OCI-M1 (cell line): ENCODE measurements around the gene PLA2G4B.

Experiments used
- DNase-seq: peaks from one replicate; lab custom pipeline; 2025; lab: John Stamatoyannopoulos, UW

Gene PLA2G4B

DNA sequence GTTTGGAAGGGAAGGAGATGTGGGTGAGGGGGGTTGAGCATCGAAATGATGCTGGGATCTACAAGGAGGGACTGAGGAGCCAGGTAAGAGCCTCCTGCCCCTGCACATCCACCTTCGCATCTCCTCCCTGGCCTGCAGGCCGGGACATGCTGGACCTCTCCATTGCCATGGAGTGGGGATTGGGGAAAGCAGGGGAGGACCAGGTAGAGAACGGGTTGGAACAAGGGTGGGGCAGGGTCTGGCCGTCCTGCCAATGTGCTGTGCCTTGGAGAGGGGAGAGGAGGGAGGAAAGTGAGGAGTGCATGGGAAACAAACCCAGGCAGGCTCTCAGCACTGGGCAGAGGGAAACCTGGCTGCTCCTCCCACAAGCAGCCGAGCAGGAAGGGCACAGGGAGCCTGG, 10.6 kb downstream of the PLA2G4B start:
- DNase-seq = no peak

DNA sequence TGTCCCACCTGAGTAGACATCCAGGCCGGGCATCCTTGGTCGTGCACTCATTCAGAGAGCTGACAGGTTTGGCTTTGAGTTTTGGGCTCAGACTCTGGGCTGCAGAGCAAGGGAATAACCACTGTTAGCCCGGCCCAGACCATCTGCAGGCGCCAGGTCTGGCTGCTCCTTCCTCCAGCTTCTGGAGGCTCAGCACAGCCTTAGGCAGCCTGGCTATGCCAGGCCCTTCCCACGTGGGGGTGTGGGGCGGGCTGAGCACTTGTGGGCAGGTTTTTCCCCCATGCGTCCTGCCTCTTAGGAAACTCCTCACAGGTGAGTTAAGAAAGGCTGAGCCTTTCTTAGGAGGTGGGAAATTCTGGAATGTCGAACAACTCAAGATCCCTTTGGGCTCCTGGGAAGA, 11.2 kb downstream of the PLA2G4B start:
- no peak for DNase-seq

DNA sequence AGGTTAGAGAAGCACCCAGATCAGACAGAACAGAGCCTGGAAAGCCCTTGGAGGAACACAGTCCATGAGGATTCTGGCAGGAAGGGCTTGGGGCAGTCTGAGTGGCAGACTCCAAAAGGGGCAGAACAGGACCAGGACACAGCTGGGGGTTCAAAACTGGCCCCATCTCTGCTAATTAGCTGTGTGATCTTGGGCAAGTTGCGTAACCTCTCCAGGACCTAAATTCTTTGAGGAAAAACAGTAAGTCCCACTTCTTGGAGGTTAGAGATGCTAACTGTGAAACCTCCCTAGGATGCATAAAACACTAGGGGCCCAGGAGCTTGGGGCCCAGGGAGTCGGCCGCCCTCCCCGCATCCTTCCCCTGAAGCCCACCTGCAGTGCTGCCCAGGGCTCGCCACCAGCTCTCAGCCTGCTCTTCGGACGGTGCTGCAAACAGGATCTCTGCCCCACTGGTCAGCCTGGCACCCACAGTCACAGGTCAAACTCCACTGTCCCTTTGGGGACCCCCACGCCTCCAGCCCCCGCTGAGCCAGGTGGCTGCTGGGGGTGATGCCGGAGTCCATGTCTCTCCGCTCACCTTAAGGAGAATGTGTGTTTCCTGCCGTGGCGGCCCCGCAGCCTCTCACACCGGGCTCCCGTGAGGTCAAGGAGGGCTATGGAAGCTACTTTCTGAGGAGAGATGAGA, 12.0 kb downstream of the PLA2G4B start:
- DNase-seq = no peak

DNA sequence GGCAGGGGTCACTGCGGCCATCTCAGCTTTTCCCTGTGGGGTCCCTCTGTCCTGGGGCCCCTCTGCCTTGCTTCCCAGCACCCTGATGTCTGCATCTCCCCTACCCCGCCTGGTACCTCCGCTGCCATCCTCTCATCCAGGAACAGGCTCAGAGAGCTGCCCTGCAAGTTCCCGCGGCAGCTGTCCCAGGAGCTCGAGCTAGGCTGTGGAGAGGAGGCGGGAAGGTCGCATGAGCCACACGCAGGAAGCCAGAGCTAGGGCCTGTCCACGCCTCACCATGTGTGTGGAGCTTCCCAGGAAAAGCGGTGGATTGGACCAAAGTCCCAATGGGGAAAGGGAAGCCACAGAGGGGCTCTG, 12.5 kb downstream of the PLA2G4B start:
- DNase-seq = no peak

DNA sequence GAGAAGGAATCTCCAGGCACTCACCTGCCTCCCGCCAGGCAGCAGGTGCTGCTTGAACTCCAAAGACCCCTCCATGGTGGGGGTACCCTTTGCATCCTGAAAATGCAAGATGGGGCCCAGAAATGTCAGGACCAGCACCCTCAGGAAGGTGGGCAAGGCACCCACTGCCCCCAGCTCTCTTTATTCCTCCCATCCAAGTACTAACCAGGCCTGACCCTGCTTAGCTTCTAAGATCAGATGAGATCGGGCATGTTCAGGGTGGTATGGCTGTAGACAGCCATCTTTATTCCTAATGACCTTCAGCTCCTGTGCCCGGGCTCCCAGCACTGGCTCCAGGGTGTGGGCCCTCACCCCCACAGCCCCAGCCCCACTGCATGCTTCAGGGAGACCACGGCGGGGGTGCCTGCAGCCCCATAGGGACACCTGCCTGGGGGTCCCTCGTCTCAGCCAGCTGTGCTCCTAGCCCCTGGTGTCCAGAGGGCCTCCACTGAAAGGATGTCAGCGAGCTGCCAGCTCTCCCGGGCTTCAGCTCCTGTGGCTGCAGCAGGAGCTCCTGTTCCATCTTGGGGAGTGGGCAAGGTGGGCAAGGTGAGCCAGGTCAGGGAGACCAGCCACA, 13.2 kb downstream of the PLA2G4B start:
- no peak for DNase-seq

DNA sequence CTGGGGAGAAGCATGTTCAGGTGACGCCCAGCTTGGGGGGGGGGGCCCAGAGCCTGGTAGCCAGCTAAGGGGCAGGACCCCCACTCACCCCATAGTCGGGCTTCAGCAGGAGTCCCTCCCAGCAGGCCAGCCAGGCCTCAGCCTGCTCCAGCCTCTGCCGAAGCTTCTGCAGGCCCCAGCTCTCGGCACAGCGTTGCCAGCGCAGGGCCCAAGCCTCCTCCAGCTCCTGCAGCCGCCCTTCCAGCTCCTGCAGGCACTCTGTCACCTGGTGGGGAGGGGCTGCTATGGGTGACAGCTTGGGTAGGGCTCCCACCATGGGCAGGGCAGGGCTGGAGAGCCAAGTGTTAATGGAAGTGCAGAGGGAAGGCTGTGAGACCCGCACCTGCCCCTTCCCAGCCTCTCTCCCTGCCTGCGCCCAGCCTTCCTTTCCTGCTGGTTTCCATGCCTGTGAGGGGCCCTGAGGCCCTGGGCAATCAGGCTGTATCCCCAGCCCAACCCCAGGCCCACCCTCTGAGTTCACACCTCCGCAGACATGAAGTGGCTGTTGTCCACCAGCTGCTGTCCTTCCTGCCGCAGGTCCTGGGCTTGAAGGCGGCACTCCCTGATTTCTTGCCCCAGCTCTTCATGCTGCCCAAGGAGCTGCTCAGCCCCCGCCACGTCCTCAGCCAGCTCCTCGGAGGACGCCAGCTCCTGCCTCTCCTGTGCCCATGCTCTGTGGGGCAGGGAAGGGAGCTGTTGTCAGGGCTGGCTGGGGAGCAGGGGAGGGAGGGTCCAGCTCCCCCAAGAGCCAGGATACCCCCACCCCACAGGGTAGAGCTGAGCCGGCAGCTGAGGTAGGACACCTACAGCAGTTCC, 14.3 kb downstream of the PLA2G4B start:
- no peak for DNase-seq

- DNase-seq = no peak
These were observed 15.2 kb downstream of the PLA2G4B start for GRCh38 chr15:41853831-41854230.

DNA sequence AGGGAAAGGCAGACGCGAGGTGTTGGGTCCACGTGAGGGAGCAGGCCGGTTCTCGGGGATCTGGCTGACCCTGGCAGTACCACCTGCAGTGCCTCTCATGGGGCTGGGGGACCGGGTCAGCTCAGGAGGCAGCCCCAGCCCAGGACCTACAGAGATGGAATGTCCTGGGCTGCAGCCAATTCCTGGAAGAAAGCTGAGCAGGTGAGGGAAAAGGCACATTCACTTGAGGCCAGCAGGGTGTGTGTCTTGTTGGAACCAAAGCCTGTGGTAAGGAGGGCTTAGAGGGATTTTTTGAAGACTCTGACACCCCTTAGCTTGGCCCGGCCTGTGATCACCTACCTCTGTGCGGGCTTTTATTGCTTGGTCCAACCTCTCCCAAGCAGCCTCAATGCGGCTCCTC, 15.8 kb downstream of the PLA2G4B start:
- no peak for DNase-seq

DNA sequence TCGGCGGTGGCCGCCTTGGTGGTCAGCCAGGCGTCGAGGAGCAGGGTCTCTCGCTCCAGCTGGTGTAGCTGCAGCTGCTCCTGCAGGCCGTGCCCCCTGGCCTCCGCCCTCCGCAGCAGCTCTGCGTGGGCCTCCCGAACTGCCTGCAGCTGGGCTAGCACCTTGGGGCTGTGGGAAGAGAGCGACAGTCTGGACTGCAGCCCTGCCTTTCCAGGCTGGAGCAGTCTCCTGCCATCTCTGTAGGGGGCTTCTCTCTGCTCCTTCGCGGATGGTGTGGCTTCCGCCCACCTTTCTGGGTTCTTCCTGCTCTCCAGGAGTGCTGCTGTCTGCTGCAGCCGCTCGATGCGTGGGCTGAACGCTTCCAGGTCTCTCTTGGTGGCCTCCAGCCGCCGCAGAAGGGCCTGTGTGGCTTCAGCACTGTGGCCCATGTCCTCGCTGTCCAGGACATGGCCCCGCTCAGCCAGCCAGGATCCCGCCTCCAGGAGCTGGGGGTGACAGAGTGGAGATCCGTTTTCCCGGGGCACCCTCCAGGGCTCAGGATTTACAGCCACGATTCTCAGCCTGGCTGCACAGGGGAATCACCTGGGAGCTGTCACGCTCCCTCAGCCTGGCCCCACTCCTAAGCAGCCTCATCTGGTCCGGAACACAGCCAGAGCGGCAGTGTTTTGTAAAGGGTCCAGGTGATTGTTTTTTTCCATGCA, 16.8 kb downstream of the PLA2G4B start:
- DNase-seq = no peak

DNA sequence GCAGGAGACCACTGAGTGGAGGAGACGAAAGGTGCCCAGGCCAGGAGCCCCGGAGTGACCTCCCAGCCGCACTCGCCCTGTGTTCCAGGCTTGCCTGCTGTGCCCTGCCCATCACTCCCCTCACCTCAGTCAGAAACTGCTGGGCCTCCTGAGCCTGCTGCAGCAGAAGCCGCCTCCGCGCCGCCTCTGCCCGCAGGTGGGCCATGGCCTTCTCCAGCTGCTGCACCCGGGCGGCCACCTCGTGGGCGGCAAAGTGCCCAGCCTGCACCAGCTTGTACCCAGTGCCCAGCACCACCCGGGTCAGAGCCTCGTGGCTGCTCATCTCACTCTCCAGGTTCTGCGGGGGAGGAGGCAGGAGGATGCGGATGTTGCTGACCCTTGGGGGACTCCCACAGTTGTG, 17.6 kb downstream of the PLA2G4B start:
- DNase-seq = no peak

DNA sequence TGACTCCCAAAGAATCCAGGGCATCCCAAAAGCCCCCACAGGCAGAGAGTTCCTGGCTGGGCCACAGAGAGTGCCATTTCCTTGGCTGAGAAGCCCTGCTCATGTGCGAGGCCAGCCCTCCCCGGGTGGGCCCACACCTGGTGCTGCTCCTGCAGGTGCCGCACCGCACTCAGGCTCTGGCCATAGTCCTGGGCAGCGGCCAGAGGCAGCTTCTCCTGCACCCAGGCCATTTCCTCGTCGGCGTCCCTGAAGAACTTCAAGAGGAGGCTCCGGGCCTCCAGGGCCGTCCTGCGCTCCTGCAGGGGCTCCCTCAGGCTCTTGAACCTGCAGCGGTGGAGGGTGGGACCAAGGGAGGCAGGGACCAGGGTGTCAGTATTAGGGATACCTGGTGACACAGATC, 18.1 kb downstream of the PLA2G4B start:
- DNase-seq = no peak

GRCh38 chr15:41857316-41857715, 18.7 kb downstream of the PLA2G4B start:
- DNase-seq = no peak

DNA sequence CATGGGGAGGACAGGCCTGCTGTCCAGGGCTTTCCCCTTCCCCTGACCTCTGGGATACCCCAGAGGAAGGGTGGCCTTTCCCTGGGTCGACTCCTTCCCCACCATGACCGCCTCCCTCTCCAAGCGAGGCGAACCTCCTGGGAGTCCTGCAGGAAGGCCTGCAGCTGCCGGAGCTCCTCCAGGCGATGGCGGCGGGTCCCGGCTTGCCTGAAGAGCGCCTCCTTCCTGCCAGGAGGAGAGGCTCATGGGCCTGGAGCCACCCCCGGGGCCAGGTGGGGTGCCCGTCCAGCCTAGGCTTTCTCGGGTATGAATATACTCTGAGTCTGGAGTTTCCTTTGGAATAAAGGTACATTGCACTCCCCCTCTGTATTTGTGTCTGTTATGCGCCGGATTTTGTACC, 20.1 kb downstream of the PLA2G4B start:
- DNase-seq = no peak

DNA sequence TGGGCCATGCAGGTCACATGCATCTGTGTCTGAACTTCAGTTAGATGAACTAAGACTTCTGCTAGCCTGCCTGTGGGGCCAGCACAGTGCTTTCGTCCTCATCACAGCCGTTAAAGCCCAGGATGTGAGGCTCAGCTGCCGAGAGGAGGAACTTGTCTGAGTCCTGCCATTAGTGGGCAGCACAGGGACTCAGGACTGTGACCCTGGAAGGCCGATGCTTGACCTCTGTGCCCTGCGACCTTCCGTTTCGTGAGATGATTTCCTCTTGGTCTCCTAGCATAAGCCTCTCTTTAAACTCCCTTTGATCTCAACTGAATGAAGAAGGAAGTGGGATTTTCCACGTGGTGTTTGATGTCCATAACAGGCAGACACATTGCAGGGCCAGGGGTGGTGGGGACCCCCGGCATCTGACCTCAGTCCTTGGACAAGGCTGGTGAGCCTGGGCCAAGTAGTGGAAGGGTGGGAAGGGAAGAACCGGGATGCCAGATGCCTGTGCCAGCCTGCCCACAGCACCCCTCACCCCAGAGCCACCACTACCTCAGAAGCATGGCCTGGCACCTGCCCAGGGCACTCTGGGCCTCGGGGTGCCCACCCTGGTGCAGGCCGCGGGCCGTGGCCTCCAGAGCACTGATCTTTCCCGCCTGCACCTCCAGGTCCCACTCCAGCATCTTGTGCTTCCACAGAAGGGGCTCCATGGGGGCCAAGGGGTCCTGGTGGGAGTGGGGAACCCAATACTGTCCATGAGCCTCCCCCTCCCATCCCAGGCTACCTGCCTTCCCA, 21.6 kb downstream of the PLA2G4B start:
- peak; percentile 31 for DNase-seq

GRCh38 chr15:41861736-41862356, 23.2 kb downstream of the PLA2G4B start:
- DNase-seq = no peak

DNA sequence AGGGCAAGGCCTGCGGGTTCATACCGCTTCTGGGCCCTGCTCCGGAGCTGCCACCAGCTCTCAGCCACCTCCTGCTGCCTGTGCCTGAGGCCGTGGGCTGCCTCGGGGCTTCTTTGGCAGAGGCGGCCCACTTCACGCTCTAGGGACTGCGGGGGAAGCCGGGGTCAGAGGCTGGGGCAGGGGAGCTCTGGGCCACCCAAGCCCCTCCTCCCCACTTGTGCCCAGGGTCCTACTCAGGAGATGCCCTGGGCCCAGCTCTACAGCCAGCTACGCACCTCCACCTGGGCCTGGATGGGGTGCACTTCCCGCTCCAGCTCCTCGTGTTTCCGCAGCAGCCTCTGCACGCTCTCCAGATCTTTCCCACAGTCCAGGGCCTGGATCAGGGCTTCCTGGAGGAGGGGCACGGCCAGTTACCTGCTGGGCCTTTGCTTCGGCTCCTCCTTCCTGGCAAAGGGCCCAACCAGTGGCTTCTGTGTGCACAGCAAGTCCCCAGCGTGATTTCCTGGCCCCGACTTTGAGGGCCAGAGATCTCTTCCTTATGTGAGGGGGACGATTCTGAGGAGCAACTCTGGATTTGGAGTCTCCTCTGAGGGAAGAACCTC, 24.0 kb downstream of the PLA2G4B start:
- no peak for DNase-seq

- DNase-seq = no peak
These were observed 26.9 kb downstream of the PLA2G4B start for GRCh38 chr15:41865490-41866055.

DNA sequence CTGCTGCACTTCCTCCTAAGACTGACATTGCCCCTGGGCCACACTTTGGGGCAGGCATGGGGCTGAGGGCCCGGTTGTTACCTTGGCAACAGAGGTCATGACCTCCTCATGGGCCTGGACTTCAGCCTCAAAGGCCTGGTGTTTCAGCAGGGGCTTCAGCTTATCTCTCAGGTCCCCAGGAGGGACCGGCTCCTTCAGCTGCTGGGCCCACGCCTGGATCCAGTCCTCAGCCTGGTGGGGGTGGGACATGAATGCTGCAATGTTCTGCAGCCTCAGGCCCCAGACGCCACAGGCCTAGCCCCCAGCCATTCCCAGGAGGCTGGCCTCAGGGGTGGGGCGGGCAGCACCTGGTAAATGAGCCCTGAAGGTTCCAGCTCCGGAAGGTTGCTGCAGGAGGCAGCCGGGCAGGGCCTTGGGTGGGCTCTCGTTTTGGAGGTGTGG, 27.6 kb downstream of the PLA2G4B start:
- DNase-seq = peak; percentile 7

GRCh38 chr15:41866872-41867579, 28.4 kb downstream of the PLA2G4B start:
- no peak for DNase-seq

DNA sequence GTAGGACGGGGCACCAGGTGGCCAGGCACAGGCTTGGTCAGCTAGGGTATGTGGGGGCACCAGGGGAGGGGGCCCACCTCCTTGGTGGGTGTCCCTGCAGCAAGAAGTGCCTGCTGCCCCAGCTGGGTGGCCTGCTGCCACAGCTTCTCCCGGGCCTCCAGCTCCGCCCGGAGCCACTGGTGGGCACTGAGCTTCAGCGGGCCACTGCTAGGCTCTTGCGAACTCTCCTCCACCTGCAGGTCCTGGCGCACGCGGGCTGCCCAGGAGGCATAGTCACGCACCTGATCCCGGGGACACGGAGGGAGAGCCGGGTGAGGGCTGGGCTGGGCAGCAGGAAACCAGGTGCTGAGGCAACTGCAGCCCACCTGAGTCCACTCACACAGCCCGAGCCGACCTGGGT, 29.7 kb downstream of the PLA2G4B start:
- DNase-seq = no peak
